Endodermal cell (in vitro differentiated cells): ENCODE results near the gene LY6G6D. TPM values are rescaled to one million over a fixed set of nuclear protein-coding genes. Genes with fewer than 3 reads are reported as not detected.

Experiments used
- DNase-seq: peaks from one replicate; pipeline ENCODE4 v3.0.0-alpha.2; 2017
- H3K27ac ChIP-seq: 2 replicates; pipeline ENCODE4 v1.5.1; 2013; ENCODE audit warnings: mild to moderate bottlenecking, low read depth, low read length, moderate library complexity
- H3K27me3 ChIP-seq: 2 replicates; pipeline ENCODE4 v1.6.1; 2013; ENCODE audit warnings: mild to moderate bottlenecking, low read length, moderate library complexity; ENCODE audit not compliant: insufficient read depth, control insufficient read depth, poor library complexity, severe bottlenecking
- H3K36me3 ChIP-seq: 2 replicates; pipeline ENCODE4 v1.7.0; 2013; ENCODE audit warnings: mild to moderate bottlenecking, low read length, moderate library complexity; ENCODE audit not compliant: control insufficient read depth, insufficient read depth
- H3K4me1 ChIP-seq: one replicate; pipeline ENCODE4 v1.7.0; 2013; ENCODE audit warnings: low read length; ENCODE audit not compliant: control insufficient read depth, insufficient read depth
- H3K4me3 ChIP-seq: 2 replicates; pipeline ENCODE4 v1.5.1; 2013; ENCODE audit warnings: mild to moderate bottlenecking, low read length, moderate library complexity
- H3K9ac ChIP-seq: 2 replicates; pipeline ENCODE4 v1.6.1; 2013; ENCODE audit warnings: mild to moderate bottlenecking, low read length, moderate library complexity; ENCODE audit not compliant: poor library complexity, severe bottlenecking; ENCODE audit errors: extremely low read depth
- H3K9me3 ChIP-seq: 2 replicates; pipeline ENCODE4 v1.6.1; 2013; ENCODE audit warnings: mild to moderate bottlenecking, low read length, moderate library complexity; ENCODE audit not compliant: control insufficient read depth
- H3K27ac Mint-ChIP-seq: 2 replicates; pipeline ENCODE4 v1.8.0; 2020; ENCODE audit warnings: mixed read lengths
- H3K27me3 Mint-ChIP-seq: 2 replicates; pipeline ENCODE4 v1.8.0; 2021; ENCODE audit warnings: mild to moderate bottlenecking, mixed read lengths; ENCODE audit not compliant: insufficient read depth
- H3K36me3 Mint-ChIP-seq: 2 replicates; pipeline ENCODE4 v1.8.0; 2020; ENCODE audit warnings: low read depth, mixed read lengths
- H3K4me1 Mint-ChIP-seq: 2 replicates; pipeline ENCODE4 v1.8.0; 2020; ENCODE audit warnings: mixed read lengths
- H3K4me3 Mint-ChIP-seq: 2 replicates; pipeline ENCODE4 v1.8.0; 2020; ENCODE audit warnings: mild to moderate bottlenecking, moderate library complexity, mixed read lengths
- H3K9me3 Mint-ChIP-seq: 2 replicates; pipeline ENCODE4 v1.8.0; 2020; ENCODE audit warnings: mild to moderate bottlenecking, mixed read lengths
- WGBS, 2 experiments: methylation state at CpG; one replicate each; pipeline versions ENCODE4 v1.1.5 to v1.1.7; 2013; ENCODE audit warnings: missing lambda C conversion rate in 2 of 2, mixed read lengths in 1 of 2; ENCODE audit not compliant: insufficient coverage in 1 of 2, insufficient read length in 1 of 2; 5-methylcytosine and 5-hydroxymethylcytosine counted together
- total RNA-seq, 2 donors: library from RNA; stranded (reverse); fragmentation: NEBNext Ultra II Directional in 1 of 2; extraction: Animal tissue kit (Norgen Biotek cat#: 25700) in 1 of 2; gene quantifications; 2 replicates in 1 of 2; 3 replicates in 1 of 2; pipeline ENCODE4 v1.2.1, GENCODE V29; 2021
- TF ChIP-seq, protein P1 (sequence below): fragments of 200-600 bp; sonication (generic); conservative IDR thresholded peaks from 2 replicates; pipeline ENCODE4 v1.5.0; 2021; ENCODE audit warnings: antibody characterized with exemption, mild to moderate bottlenecking

LY6G6D gene
- total RNA-seq, 2 donors from 2014 or later, result not detected

- Histone ChIP-seq H3K9ac (no peak overlapping the region), H3K27me3 (no peaks in the 10 kb centered on the region), H3K4me3 (peak overlapping the region; percentile 98), H3K27ac (no peak overlapping the region), H3K4me1 (peaks cover 15% of the 10 kb centered on the region), H3K36me3 (peaks cover 44% of the 10 kb centered on the region), H3K9me3 (no peaks in the 10 kb centered on the region)
- Mint-ChIP-seq H3K27me3 (no peaks in the 10 kb centered on the region), H3K4me3 (peak overlapping the region; percentile 99), H3K36me3 (peaks cover 37% of the 10 kb centered on the region), H3K4me1 (peaks cover 42% of the 10 kb centered on the region), H3K9me3 (no peaks in the 10 kb centered on the region), H3K27ac (peak overlapping the region; percentile 93)
- TF ChIP-seq, protein P1, sequence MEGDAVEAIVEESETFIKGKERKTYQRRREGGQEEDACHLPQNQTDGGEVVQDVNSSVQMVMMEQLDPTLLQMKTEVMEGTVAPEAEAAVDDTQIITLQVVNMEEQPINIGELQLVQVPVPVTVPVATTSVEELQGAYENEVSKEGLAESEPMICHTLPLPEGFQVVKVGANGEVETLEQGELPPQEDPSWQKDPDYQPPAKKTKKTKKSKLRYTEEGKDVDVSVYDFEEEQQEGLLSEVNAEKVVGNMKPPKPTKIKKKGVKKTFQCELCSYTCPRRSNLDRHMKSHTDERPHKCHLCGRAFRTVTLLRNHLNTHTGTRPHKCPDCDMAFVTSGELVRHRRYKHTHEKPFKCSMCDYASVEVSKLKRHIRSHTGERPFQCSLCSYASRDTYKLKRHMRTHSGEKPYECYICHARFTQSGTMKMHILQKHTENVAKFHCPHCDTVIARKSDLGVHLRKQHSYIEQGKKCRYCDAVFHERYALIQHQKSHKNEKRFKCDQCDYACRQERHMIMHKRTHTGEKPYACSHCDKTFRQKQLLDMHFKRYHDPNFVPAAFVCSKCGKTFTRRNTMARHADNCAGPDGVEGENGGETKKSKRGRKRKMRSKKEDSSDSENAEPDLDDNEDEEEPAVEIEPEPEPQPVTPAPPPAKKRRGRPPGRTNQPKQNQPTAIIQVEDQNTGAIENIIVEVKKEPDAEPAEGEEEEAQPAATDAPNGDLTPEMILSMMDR, result no peak
- no peak for DNase-seq
- 91 to 96% methylated on average over 4 of the region's 4 CpGs for WGBS, 2 experiments
Measured at GRCh38 chr6:31733734-31734133, 18.6 kb downstream of the LY6G6D start.

DNA sequence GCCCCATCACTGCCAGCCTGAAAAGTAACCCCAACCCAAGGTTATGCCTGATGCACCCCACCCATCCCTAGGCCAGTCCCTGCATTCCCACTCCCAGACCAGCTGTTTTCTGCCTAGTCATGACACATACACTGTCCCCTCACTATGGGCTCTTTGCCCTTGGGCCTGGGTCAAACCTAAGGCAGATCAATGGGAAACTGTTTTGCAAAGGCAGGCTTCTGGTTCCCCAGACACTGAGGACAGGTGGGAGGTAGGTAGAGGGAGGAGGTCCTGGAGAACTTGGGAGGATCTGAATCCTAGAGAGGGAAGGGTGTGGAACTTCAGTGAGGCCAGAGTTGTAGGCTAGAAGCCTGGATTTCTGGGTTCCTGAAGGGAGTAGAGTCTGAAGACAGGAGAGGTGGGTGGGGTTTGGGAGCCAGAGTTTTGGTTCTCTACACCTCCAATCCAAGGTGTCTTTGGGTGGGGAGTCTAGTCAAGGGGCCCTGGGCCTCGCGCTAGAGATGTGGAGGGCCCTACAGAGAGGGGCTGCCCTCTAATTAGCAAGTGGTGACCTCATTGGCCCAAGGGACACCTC lies 19.2 kb downstream of the LY6G6D start:
- H3K27ac ChIP-seq, result peak overlapping the region; percentile 45
- WGBS, 2 experiments, result 16% methylated on average over 2 of the region's 2 CpGs; no CpG with 5 or more reads in 1 of the 2 experiments
- Mint-ChIP-seq H3K27ac (peak overlapping the region; percentile 93), H3K4me1 (peaks cover 46% of the 10 kb centered on the region), H3K36me3 (peaks cover 32% of the 10 kb centered on the region), H3K27me3 (no peaks in the 10 kb centered on the region), H3K4me3 (peak overlapping the region; percentile 99), H3K9me3 (no peaks in the 10 kb centered on the region)
- TF ChIP-seq, protein P1, result no peak
- peaks cover 41% of the 10 kb centered on the region for H3K36me3 ChIP-seq
- no peaks in the 10 kb centered on the region for H3K9me3 ChIP-seq
- H3K4me1 ChIP-seq, result peaks cover 18% of the 10 kb centered on the region
- H3K9ac ChIP-seq, result peak overlapping the region; percentile 88
- H3K4me3 ChIP-seq, result peak overlapping the region; percentile 98
- no peak for DNase-seq
- H3K27me3 ChIP-seq, result no peaks in the 10 kb centered on the region

DNA sequence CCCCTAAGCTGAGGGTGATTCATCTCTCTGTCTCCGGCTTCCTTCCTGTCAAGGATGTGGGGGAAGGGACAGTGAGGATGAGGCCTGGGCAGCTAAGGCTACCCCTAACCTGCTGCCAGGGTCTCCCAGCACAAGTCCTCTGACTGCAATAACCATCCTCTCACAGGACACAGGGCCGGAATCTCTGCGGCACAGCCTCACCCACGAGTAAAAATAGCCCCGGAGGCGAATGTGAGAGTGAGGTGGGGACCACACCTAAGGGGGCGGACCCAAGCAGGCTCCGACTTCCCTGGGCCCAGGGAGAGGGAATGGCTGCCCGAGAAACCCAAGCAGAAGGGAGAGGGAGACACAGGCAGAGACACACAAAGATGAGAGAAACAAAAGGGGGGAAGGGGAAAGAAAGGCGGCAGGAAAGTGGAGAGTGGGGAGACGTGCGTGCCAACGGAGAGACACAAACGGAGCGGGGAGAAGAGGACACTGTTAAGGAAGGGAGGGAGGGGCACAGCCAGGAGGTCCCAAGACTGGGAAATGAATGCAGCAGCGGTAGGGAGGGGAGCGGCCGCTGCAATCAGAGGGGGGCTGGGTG lies 19.8 kb downstream of the LY6G6D start:
- H3K4me3 Mint-ChIP-seq, result peak overlapping the region; percentile 99
- peaks cover 49% of the 10 kb centered on the region for H3K4me1 Mint-ChIP-seq
- Histone ChIP-seq H3K9me3 (no peaks in the 10 kb centered on the region), H3K4me1 (peaks cover 18% of the 10 kb centered on the region), H3K27ac (no peak overlapping the region), H3K9ac (peak overlapping the region; percentile 88), H3K36me3 (peaks cover 41% of the 10 kb centered on the region), H3K4me3 (peak overlapping the region; percentile 98), H3K27me3 (no peaks in the 10 kb centered on the region)
- DNase-seq, result peak; percentile 87
- H3K9me3 Mint-ChIP-seq, result no peaks in the 10 kb centered on the region
- WGBS, 2 experiments, result 1% methylated on average over 10 to 18 of the region's 18 CpGs
- TF ChIP-seq, protein P1, result no peak
- H3K36me3 Mint-ChIP-seq, result peaks cover 32% of the 10 kb centered on the region
- H3K27me3 Mint-ChIP-seq, result no peaks in the 10 kb centered on the region
- peak overlapping the region; percentile 93 for H3K27ac Mint-ChIP-seq
